ENCODE measurements around the gene MYMX. TPM values are rescaled to one million over a fixed set of nuclear protein-coding genes. Genes with fewer than 3 reads are reported as not detected.

MYMX gene
- total and polyA plus RNA-seq, 2 of the 13 experiments (the other 11 are each of a cell fraction or from before 2014, with no cell fraction given) = not detected

DNA sequence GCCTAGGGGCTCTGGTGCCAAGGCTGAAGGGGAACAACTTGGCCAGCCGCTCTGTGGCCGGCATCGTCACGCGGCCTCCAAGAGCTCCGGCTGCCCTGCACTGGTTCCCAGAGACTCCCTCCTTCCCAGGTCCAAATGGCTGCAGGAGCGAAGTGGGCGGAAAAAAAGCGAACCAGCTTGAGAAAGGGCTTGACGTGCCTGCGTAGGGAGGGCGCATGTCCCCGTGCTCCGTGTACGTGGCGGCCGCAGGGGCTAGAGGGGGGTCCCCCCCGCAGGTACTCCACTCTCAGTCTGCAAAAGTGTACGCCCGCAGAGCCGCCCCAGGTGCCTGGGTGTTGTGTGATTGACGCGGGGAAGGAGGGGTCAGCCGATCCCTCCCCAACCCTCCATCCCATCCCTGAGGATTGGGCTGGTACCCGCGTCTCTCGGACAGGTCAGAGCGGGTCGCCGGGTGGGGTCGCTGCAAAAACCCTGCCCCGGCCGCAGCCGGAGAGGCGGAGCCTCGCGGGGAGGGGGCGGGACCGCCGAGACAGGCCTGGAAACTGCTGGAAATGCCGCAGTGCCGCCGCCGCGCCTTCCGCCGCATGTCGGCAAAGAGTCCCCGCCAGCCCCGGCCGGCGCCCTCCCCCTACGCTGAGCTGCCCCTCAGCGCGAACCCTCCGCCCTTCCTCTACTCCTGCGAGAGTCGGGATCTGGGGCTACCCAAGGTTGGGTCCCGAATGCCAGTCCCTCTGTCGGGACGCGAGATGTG lies 29.4 kb downstream of the MYMX start (continued):
- TF ChIP-seq, protein P1, sequence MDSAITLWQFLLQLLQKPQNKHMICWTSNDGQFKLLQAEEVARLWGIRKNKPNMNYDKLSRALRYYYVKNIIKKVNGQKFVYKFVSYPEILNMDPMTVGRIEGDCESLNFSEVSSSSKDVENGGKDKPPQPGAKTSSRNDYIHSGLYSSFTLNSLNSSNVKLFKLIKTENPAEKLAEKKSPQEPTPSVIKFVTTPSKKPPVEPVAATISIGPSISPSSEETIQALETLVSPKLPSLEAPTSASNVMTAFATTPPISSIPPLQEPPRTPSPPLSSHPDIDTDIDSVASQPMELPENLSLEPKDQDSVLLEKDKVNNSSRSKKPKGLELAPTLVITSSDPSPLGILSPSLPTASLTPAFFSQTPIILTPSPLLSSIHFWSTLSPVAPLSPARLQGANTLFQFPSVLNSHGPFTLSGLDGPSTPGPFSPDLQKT (CRISPR knock-in tag; IDR thresholded peaks at IDR 0.05; ENCODE audit: borderline replicate concordance) = 0 out of 2 replicates have a peak, but pooled peaks have one; percentile 20
- TF ChIP-seq, protein P2, sequence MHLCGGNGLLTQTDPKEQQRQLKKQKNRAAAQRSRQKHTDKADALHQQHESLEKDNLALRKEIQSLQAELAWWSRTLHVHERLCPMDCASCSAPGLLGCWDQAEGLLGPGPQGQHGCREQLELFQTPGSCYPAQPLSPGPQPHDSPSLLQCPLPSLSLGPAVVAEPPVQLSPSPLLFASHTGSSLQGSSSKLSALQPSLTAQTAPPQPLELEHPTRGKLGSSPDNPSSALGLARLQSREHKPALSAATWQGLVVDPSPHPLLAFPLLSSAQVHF (CRISPR knock-in tag; IDR thresholded peaks at IDR 0.05) = peak; percentile 87; the same call in 1 of the 2 replicates
- peak; percentile 96 for TF ChIP-seq ZNF713 (CRISPR knock-in tag; IDR thresholded peaks at IDR 0.05)

DNA sequence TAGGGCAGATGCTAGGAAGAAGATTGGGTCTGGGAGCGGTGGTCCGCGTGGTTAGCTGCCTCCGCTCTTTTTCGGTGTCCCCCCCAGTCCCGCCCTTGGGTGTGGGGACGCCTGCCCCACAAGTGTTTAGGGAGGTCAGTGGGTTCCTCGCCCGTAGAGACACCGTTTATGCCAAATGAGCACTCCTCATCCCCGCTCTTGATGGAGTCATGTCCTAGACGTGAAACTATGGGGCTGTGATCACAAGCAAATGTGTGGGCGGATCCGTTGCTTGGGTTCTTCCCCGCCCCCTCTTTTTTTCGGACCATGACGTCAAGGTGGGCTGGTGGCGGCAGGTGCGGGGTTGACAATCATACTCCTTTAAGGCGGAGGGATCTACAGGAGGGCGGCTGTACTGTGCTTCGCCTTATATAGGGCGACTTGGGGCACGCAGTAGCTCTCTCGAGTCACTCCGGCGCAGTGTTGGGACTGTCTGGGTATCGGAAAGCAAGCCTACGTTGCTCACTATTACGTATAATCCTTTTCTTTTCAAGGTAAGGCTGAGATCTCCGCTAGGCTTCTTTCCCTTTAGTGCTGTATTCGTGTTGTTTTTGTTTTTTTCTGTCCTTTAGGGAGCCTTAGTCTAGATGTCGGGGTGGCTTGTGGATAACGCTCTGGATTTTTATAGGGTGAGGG lies 30.1 kb downstream of the MYMX start, which contains the start of gene HSP90AB1:
HSP90AB1 (plus strand) TSS at position 439 of the 675 bp plus-strand sequence. CDS start 1,529 bp downstream, outside the sequence.
- Histone ChIP-seq H3K9ac (ENCODE audit: insufficient read depth, low read depth, low read length) (peak within 1 kb of the TSS; percentile 99), H3K9me3 (ENCODE audit: low read length) (no peaks in the 10 kb centered on the region), H3K4me3 (replicated peaks in 1 of 3; ENCODE audit: insufficient read depth in 1 of 3, low read depth in 2 of 3, low read length in 3 of 3) (peak within 1 kb of the TSS; percentile 81 to 97 (median 87)), H3K27me3 (ENCODE audit: control insufficient read depth in 1 of 2, insufficient read depth in 2 of 2, low read length in 2 of 2) (no peaks in the 10 kb centered on the region; a peak in 1 of 5 replicates), H4K20me1 (ENCODE audit: insufficient read depth, low read length) (peaks cover 49% of the 10 kb centered on the region), H3K79me2 (ENCODE audit: insufficient read depth, low read length) (peaks cover 53% of the 10 kb centered on the region), H3K27ac (ENCODE audit: extremely low read length, insufficient read depth, low read length) (peak within 1 kb of the TSS; percentile 96), H3K4me2 (ENCODE audit: low read depth, low read length) (peak within 1 kb of the TSS; percentile 85), H2AFZ (ENCODE audit: low read length) (no peak within 1 kb of the TSS), H3K4me1 (ENCODE audit: insufficient read depth, low read length) (peaks cover 72% of the 10 kb centered on the region), H3K36me3 (replicated peaks in 1 of 2; ENCODE audit: control insufficient read depth in 1 of 2, insufficient read depth in 2 of 2, low read length in 2 of 2) (peaks cover 20 to 38% of the 10 kb centered on the region in 2 experiments)
- peak; percentile 65 for ATAC-seq
- FAIRE-seq = peak; percentile 82
- intact Hi-C loops (cut with micrococcal nuclease; ENCODE audit: unreplicated experiment) (no loop called here), in situ Hi-C loops (cut with HindIII; ENCODE audit: extremely low pct_ligation_motif_present, low pct_unique_long_range_greater_than_20kb) (no loop called here)
- WGBS (ENCODE audit: low lambda C conversion rate) = under 1% methylated on average over 25 of the region's 34 CpGs
- BruUV-seq (replicated peaks) = no TSS peak
- ChIA-PET POLR2A (interaction anchor here (0.6 to 8.4 kb wide), 45 partner anchors 9 to 620 kb away, joined by 3 to 264 read pairs (median 6); partner anchors contain the start of genes AARS2, CDC5L, GTPBP2 and MRPL14), CTCF (ENCODE audit: low intra/inter-chr PET ratio, low total read pairs) (no interaction called here)
- DNase-seq (ENCODE audit: low spot score) = peak; percentile 98
- TF ChIP-seq ZNF790 (CRISPR knock-in tag; IDR thresholded peaks at IDR 0.05; ENCODE audit: borderline replicate concordance) (peak; percentile 97), RFX1 (IDR thresholded peaks at IDR 0.05) (no peak), ZBTB21 (CRISPR knock-in tag; IDR thresholded peaks at IDR 0.05) (peak; percentile 74), MED13 (CRISPR knock-in tag; IDR thresholded peaks at IDR 0.05) (peak; percentile 89), PAWR (CRISPR knock-in tag; IDR thresholded peaks at IDR 0.05; ENCODE audit: borderline replicate concordance) (no peak), ZFP62 (CRISPR knock-in tag; IDR thresholded peaks at IDR 0.05) (no peak), ZNF232 (CRISPR knock-in tag; IDR thresholded peaks at IDR 0.05; ENCODE audit: borderline replicate concordance) (peak; percentile 86; the same call in 1 of the 2 replicates), HOXD1 (CRISPR knock-in tag; IDR thresholded peaks at IDR 0.05) (peak; percentile 96), ZSCAN21 (CRISPR knock-in tag; IDR thresholded peaks at IDR 0.05; ENCODE audit: borderline replicate concordance) (0 out of 2 replicates have a peak, but pooled peaks have one; percentile 46)
- TF ChIP-seq, protein P3, sequence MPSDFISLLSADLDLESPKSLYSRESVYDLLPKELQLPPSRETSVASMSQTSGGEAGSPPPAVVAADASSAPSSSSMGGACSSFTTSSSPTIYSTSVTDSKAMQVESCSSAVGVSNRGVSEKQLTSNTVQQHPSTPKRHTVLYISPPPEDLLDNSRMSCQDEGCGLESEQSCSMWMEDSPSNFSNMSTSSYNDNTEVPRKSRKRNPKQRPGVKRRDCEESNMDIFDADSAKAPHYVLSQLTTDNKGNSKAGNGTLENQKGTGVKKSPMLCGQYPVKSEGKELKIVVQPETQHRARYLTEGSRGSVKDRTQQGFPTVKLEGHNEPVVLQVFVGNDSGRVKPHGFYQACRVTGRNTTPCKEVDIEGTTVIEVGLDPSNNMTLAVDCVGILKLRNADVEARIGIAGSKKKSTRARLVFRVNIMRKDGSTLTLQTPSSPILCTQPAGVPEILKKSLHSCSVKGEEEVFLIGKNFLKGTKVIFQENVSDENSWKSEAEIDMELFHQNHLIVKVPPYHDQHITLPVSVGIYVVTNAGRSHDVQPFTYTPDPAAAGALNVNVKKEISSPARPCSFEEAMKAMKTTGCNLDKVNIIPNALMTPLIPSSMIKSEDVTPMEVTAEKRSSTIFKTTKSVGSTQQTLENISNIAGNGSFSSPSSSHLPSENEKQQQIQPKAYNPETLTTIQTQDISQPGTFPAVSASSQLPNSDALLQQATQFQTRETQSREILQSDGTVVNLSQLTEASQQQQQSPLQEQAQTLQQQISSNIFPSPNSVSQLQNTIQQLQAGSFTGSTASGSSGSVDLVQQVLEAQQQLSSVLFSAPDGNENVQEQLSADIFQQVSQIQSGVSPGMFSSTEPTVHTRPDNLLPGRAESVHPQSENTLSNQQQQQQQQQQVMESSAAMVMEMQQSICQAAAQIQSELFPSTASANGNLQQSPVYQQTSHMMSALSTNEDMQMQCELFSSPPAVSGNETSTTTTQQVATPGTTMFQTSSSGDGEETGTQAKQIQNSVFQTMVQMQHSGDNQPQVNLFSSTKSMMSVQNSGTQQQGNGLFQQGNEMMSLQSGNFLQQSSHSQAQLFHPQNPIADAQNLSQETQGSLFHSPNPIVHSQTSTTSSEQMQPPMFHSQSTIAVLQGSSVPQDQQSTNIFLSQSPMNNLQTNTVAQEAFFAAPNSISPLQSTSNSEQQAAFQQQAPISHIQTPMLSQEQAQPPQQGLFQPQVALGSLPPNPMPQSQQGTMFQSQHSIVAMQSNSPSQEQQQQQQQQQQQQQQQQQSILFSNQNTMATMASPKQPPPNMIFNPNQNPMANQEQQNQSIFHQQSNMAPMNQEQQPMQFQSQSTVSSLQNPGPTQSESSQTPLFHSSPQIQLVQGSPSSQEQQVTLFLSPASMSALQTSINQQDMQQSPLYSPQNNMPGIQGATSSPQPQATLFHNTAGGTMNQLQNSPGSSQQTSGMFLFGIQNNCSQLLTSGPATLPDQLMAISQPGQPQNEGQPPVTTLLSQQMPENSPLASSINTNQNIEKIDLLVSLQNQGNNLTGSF (CRISPR knock-in tag; IDR thresholded peaks at IDR 0.05) = peak; percentile 92
